ENCODE measurements around the gene SPATA21.

SPATA21 gene

DNA sequence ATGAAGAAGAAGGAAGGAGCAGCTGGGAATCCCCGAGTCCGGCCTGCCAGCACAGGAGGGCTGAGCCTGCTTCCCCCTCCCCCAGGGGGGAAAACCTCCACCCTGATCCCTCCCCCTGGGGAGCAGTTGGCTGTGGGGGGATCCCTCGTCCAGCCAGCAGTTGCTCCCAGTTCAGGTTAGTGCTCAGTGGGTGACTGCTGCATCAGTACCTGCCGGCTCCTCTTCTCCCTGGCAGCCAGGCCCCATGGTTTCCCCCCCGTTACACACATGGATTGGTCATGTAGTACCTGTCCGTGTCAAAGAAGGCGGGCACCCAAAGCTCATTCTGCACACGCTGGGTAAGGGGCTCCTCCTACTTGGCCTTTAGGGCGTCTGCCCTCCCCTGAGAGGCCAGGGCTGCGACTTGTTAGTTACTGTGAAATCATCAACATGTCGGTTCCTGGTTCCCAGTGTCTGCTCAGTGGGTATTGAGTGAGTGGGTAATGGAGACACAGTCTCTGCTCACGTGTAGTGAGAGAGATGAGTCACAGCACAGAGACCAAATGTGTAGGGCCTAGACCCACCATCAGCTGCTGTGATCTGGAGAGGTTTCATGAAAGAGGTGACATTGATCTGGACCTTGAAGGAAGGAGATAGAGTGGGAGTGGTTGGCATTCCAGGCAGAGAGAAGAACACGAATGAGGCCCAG lies 14.8 kb upstream of the SPATA21 start:
- Histone ChIP-seq H3K27ac (ENCODE audit: insufficient read depth, low read length, poor library complexity, severe bottlenecking) (no peak overlapping the region), H3K36me3 (ENCODE audit: control insufficient read depth, insufficient read depth, low read length) (peaks cover 90% of the 10 kb centered on the region), H3K4me1 (ENCODE audit: control insufficient read depth, insufficient read depth, low read length, poor library complexity, severe bottlenecking) (no peaks in the 10 kb centered on the region), H3K27me3 (replicated peaks; ENCODE audit: control insufficient read depth, insufficient read depth, low read length, poor library complexity, severe bottlenecking) (no peaks in the 10 kb centered on the region), H3K4me3 (ENCODE audit: insufficient read depth, low read depth, low read length, poor library complexity, severe bottlenecking) (no peak overlapping the region), H3K9me3 (ENCODE audit: control insufficient read depth, low read length) (no peaks in the 10 kb centered on the region)
- no peak for DNase-seq

DNA sequence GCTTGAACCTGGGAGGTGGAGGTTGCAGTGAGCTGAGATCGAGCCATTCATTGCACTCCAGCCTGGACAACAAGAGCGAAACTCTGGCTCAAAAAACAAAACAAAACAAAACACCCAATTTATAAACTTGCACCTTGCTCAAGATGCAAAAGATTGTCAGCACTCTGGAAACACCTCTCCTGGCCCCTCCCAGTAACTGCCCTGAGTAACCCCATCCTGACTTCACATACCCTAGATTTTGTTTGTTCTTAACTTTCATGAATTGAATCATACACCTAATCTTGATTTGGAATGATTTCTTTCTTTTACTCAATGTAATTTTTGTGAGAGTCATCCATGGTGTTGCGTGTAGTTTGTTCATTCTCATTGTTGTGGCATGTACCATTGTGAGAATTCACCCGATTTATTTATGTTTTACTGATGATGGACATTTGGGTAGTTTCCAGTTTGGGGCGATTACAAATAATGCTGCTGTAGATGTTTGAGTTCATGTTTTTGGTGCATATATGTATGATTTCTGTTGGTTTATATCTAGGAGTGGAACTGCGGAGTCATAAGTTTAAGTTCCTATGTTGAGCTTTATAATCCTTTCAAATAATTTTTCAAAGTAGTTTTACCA lies 13.7 kb upstream of the SPATA21 start:
- no peaks in the 10 kb centered on the region for H3K4me1 ChIP-seq (ENCODE audit: control insufficient read depth, insufficient read depth, low read length, poor library complexity, severe bottlenecking)
- no peaks in the 10 kb centered on the region for H3K9me3 ChIP-seq (ENCODE audit: control insufficient read depth, low read length)
- DNase-seq, result no peak
- H3K36me3 ChIP-seq (ENCODE audit: control insufficient read depth, insufficient read depth, low read length), result peaks cover 82% of the 10 kb centered on the region
- no peak overlapping the region for H3K4me3 ChIP-seq (ENCODE audit: insufficient read depth, low read depth, low read length, poor library complexity, severe bottlenecking)
- no peaks in the 10 kb centered on the region for H3K27me3 ChIP-seq (replicated peaks; ENCODE audit: control insufficient read depth, insufficient read depth, low read length, poor library complexity, severe bottlenecking)
- no peak overlapping the region for H3K27ac ChIP-seq (ENCODE audit: insufficient read depth, low read length, poor library complexity, severe bottlenecking)

DNA sequence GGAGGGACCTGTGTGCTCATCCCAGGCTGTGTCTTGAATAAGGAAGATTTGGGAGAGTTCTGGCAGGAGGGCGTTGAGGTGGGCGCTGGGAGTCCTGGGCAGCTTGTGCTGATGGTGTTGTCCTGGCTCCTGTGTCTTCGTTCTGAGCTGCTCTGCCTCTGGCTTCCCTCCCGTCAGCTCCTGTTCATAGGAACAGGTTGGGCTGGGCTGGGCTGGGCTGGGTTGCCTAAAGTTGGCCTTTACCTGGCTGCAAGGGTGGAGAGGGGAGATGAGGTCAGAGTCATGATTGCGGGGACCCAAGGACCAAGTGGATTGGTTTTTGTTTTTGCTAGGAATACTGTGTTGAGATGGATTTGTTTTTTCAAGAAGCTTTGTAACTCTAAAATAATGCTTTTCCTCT lies 12.4 kb upstream of the SPATA21 start:
- Histone ChIP-seq H3K27ac (ENCODE audit: insufficient read depth, low read length, poor library complexity, severe bottlenecking) (no peak overlapping the region), H3K27me3 (replicated peaks; ENCODE audit: control insufficient read depth, insufficient read depth, low read length, poor library complexity, severe bottlenecking) (no peaks in the 10 kb centered on the region), H3K4me1 (ENCODE audit: control insufficient read depth, insufficient read depth, low read length, poor library complexity, severe bottlenecking) (no peaks in the 10 kb centered on the region), H3K4me3 (ENCODE audit: insufficient read depth, low read depth, low read length, poor library complexity, severe bottlenecking) (no peak overlapping the region), H3K9me3 (ENCODE audit: control insufficient read depth, low read length) (no peaks in the 10 kb centered on the region), H3K36me3 (ENCODE audit: control insufficient read depth, insufficient read depth, low read length) (peaks cover 79% of the 10 kb centered on the region)
- DNase-seq, result no peak

DNA sequence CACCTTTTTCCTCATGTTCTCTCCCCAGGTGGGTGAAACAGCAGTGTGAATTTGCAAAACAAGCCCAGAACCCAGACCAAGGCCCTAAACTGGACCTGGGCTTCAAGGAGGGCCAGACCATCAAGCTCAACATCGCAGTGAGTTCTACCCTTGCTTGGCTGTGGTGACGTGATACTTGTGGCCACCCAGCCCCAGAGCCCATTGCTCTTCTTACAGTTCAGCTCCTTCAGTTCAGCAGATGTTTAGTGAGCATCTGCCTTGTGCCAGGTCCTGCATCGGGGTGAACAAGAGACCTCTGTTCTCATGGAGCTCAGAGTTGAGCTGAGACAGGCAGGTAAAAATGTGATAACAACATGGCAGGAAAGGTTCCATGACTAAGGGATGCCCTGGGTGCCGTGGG lies 11.8 kb upstream of the SPATA21 start:
- Histone ChIP-seq H3K4me1 (ENCODE audit: control insufficient read depth, insufficient read depth, low read length, poor library complexity, severe bottlenecking) (no peaks in the 10 kb centered on the region), H3K4me3 (ENCODE audit: insufficient read depth, low read depth, low read length, poor library complexity, severe bottlenecking) (no peak overlapping the region), H3K9me3 (ENCODE audit: control insufficient read depth, low read length) (no peaks in the 10 kb centered on the region), H3K36me3 (ENCODE audit: control insufficient read depth, insufficient read depth, low read length) (peaks cover 84% of the 10 kb centered on the region), H3K27me3 (replicated peaks; ENCODE audit: control insufficient read depth, insufficient read depth, low read length, poor library complexity, severe bottlenecking) (no peaks in the 10 kb centered on the region), H3K27ac (ENCODE audit: insufficient read depth, low read length, poor library complexity, severe bottlenecking) (no peak overlapping the region)
- no peak for DNase-seq

DNA sequence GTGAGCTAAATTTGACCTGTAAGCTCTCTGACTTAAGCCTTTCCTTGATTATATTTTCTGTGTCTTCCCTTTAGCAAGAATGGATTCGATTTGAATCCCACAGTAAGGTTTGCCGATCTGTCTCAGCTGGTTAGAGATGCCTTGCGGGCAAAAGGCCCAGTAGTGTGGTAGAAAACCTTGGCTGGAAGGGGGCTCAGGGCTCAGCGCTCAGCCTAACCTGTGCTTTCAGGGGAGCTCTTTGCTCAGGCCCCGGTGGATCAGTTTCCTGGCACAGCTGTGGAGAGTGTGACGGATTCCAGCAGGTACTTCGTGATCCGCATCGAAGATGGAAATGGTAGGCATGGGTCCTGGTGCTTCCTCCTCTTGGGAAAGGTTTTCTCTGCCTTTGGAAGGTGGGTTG lies 10.4 kb upstream of the SPATA21 start:
- no peaks in the 10 kb centered on the region for H3K9me3 ChIP-seq (ENCODE audit: control insufficient read depth, low read length)
- no peak for DNase-seq
- peaks cover 82% of the 10 kb centered on the region for H3K36me3 ChIP-seq (ENCODE audit: control insufficient read depth, insufficient read depth, low read length)
- peaks cover 11% of the 10 kb centered on the region for H3K4me1 ChIP-seq (ENCODE audit: control insufficient read depth, insufficient read depth, low read length, poor library complexity, severe bottlenecking)
- H3K27ac ChIP-seq (ENCODE audit: insufficient read depth, low read length, poor library complexity, severe bottlenecking), result peak overlapping the region; percentile 8
- no peaks in the 10 kb centered on the region for H3K27me3 ChIP-seq (replicated peaks; ENCODE audit: control insufficient read depth, insufficient read depth, low read length, poor library complexity, severe bottlenecking)
- no peak overlapping the region for H3K4me3 ChIP-seq (ENCODE audit: insufficient read depth, low read depth, low read length, poor library complexity, severe bottlenecking)

DNA sequence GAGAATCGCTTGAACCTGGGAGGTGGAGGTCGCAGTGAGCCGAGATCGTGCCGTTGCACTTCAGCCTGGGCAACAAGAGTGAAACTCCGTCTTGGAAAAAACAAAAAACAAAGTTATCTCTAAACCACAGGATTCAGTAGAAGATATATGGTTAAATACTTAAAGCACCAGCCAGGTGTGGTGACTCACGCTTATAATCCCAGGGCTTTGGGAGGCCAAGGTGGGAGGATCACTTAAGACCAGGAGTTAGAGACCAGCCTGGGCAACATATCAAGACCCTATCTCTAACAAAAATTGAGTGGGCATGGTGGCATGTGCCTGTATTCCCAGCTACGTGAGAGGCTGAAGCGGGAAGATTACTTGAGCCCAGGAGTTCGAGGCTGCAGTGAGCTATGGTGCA lies 8.9 kb upstream of the SPATA21 start:
- no peaks in the 10 kb centered on the region for H3K9me3 ChIP-seq (ENCODE audit: control insufficient read depth, low read length)
- no peak overlapping the region for H3K4me3 ChIP-seq (ENCODE audit: insufficient read depth, low read depth, low read length, poor library complexity, severe bottlenecking)
- no peaks in the 10 kb centered on the region for H3K27me3 ChIP-seq (replicated peaks; ENCODE audit: control insufficient read depth, insufficient read depth, low read length, poor library complexity, severe bottlenecking)
- peaks cover 71% of the 10 kb centered on the region for H3K36me3 ChIP-seq (ENCODE audit: control insufficient read depth, insufficient read depth, low read length)
- H3K4me1 ChIP-seq (ENCODE audit: control insufficient read depth, insufficient read depth, low read length, poor library complexity, severe bottlenecking), result peaks cover 26% of the 10 kb centered on the region
- no peak for DNase-seq
- H3K27ac ChIP-seq (ENCODE audit: insufficient read depth, low read length, poor library complexity, severe bottlenecking), result no peak overlapping the region

GRCh38 chr1:16445052-16445451 lies 7.8 kb upstream of the SPATA21 start:
- Histone ChIP-seq H3K27me3 (replicated peaks; ENCODE audit: control insufficient read depth, insufficient read depth, low read length, poor library complexity, severe bottlenecking) (no peaks in the 10 kb centered on the region), H3K27ac (ENCODE audit: insufficient read depth, low read length, poor library complexity, severe bottlenecking) (no peak overlapping the region), H3K4me3 (ENCODE audit: insufficient read depth, low read depth, low read length, poor library complexity, severe bottlenecking) (no peak overlapping the region), H3K4me1 (ENCODE audit: control insufficient read depth, insufficient read depth, low read length, poor library complexity, severe bottlenecking) (peaks cover 30% of the 10 kb centered on the region), H3K36me3 (ENCODE audit: control insufficient read depth, insufficient read depth, low read length) (peaks cover 60% of the 10 kb centered on the region), H3K9me3 (ENCODE audit: control insufficient read depth, low read length) (no peaks in the 10 kb centered on the region)
- no peak for DNase-seq

DNA sequence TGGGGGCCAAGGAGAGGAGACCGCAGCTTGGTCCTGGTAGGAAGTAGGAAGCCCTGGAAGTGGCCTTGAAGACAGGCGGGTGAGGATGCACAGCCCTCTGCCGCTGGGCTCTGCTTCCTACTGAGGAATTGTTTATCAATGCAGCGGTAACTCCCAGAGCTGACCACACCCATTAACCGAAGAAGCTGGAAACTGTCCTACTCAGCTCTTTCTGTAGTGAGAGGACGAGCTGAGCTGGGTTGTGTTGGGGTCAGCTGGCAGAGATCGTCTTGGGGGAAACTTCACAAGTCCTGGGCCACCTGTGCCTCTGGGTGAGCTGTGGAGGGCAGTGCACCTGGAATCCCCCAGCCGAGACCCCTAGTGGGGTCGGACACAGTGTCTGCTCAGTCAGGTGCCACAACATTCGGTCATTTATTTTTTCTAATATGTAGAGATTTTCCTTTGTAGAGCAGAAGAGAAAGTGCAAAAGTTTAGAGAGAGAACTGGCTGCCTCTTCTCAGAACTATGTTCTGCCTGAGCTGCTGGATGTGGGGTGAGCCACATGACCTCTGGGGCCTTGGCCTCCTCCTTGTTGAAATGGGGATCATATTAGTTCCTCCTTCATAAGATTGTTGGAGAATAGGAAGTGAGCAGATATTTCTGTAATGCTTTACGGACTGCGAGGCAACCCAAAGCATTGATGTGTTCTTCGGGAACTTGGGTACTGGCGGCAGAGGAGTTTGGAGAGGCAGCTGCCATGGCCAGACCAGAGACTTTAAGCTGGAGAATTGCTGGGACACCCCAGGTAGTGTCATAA lies 6.9 kb upstream of the SPATA21 start:
- H3K4me1 ChIP-seq (ENCODE audit: control insufficient read depth, insufficient read depth, low read length, poor library complexity, severe bottlenecking), result peaks cover 32% of the 10 kb centered on the region
- no peaks in the 10 kb centered on the region for H3K9me3 ChIP-seq (ENCODE audit: control insufficient read depth, low read length)
- peaks cover 51% of the 10 kb centered on the region for H3K36me3 ChIP-seq (ENCODE audit: control insufficient read depth, insufficient read depth, low read length)
- H3K27me3 ChIP-seq (replicated peaks; ENCODE audit: control insufficient read depth, insufficient read depth, low read length, poor library complexity, severe bottlenecking), result no peaks in the 10 kb centered on the region
- H3K4me3 ChIP-seq (ENCODE audit: insufficient read depth, low read depth, low read length, poor library complexity, severe bottlenecking), result no peak overlapping the region
- no peak for DNase-seq
- H3K27ac ChIP-seq (ENCODE audit: insufficient read depth, low read length, poor library complexity, severe bottlenecking), result peak overlapping the region; percentile 2

DNA sequence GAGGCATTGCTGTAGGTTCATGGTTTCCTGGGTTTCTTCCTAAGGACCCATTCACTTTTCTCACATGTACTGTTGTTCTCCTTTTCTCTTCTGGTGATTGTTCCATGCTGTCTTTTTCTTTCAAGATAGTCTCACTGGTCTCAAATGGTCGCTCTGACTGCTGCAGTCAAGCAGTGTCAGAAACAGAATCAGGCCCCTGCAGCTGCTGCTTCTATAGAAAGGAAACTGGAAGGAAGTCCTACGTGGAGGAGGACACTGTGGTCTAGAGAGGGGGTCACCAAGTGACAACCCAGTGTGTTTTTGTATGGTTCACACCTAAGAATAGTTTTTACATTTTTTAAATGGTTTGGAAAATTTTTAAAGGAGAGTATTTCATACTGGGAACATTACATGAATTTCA lies 5.7 kb upstream of the SPATA21 start:
- H3K9me3 ChIP-seq (ENCODE audit: control insufficient read depth, low read length), result no peaks in the 10 kb centered on the region
- H3K4me3 ChIP-seq (ENCODE audit: insufficient read depth, low read depth, low read length, poor library complexity, severe bottlenecking), result no peak overlapping the region
- peaks cover 39% of the 10 kb centered on the region for H3K36me3 ChIP-seq (ENCODE audit: control insufficient read depth, insufficient read depth, low read length)
- peaks cover 32% of the 10 kb centered on the region for H3K4me1 ChIP-seq (ENCODE audit: control insufficient read depth, insufficient read depth, low read length, poor library complexity, severe bottlenecking)
- H3K27me3 ChIP-seq (replicated peaks; ENCODE audit: control insufficient read depth, insufficient read depth, low read length, poor library complexity, severe bottlenecking), result no peaks in the 10 kb centered on the region
- H3K27ac ChIP-seq (ENCODE audit: insufficient read depth, low read length, poor library complexity, severe bottlenecking), result peak overlapping the region; percentile 36
- DNase-seq, result no peak

GRCh38 chr1:16442265-16442664 lies 5.0 kb upstream of the SPATA21 start:
- Histone ChIP-seq H3K9me3 (ENCODE audit: control insufficient read depth, low read length) (no peaks in the 10 kb centered on the region), H3K27me3 (replicated peaks; ENCODE audit: control insufficient read depth, insufficient read depth, low read length, poor library complexity, severe bottlenecking) (no peaks in the 10 kb centered on the region), H3K27ac (ENCODE audit: insufficient read depth, low read length, poor library complexity, severe bottlenecking) (peak overlapping the region; percentile 36), H3K4me1 (ENCODE audit: control insufficient read depth, insufficient read depth, low read length, poor library complexity, severe bottlenecking) (peaks cover 32% of the 10 kb centered on the region), H3K4me3 (ENCODE audit: insufficient read depth, low read depth, low read length, poor library complexity, severe bottlenecking) (no peak overlapping the region), H3K36me3 (ENCODE audit: control insufficient read depth, insufficient read depth, low read length) (peaks cover 32% of the 10 kb centered on the region)
- DNase-seq, result no peak
